Neural cell (in vitro differentiated cells): ENCODE measurements around the gene GAS7. TPM values are rescaled to one million over a fixed set of nuclear protein-coding genes. Genes with fewer than 3 reads are reported as not detected.

Experiments used
- H2AFZ ChIP-seq: fragments of 200-600, 300-800 bp; sonication (generic), shearing (Covaris generic); 2 replicates; pipeline ENCODE4 v1.6.0; 2014; ENCODE audit warnings: low read depth, mild to moderate bottlenecking, antibody characterized with exemption, low read length, moderate library complexity
- H3F3A ChIP-seq: fragments of 200-600 bp; shearing (Covaris generic); 2 replicates; pipeline ENCODE4 v1.6.1; 2016; ENCODE audit warnings: mild to moderate bottlenecking, moderate library complexity, mixed read lengths, antibody characterized with exemption, low read length; ENCODE audit not compliant: insufficient read depth, poor library complexity, severe bottlenecking
- H3K27ac ChIP-seq: fragments of 200-600, 300-800 bp; sonication (generic), shearing (Covaris generic); 2 replicates; pipeline ENCODE4 v1.5.1; 2014; ENCODE audit warnings: mild to moderate bottlenecking, low read length, moderate library complexity
- H3K27me3 ChIP-seq: fragments of 300-800, 200-600 bp; sonication (generic), shearing (Covaris generic); 2 replicates; pipeline ENCODE4 v1.6.0; 2014; ENCODE audit warnings: mild to moderate bottlenecking, low read depth, low read length, moderate library complexity; ENCODE audit not compliant: insufficient read depth
- H3K36me3 ChIP-seq: fragments of 300-800, 200-600 bp; sonication (generic), shearing (Covaris generic); 2 replicates; pipeline ENCODE4 v1.5.1; 2014; ENCODE audit warnings: mild to moderate bottlenecking, antibody characterized with exemption, low read length, moderate library complexity; ENCODE audit not compliant: insufficient read depth
- H3K4me2 ChIP-seq: fragments of 300-800, 200-600 bp; sonication (generic), shearing (Covaris generic); 2 replicates; pipeline ENCODE4 v1.6.0; 2014; ENCODE audit warnings: mild to moderate bottlenecking, low read length
- H3K4me3 ChIP-seq: fragments of 300-800, 200-600 bp; sonication (generic), shearing (Covaris generic); 2 replicates; pipeline ENCODE4 v1.5.1; 2014; ENCODE audit warnings: mild to moderate bottlenecking, low read length, moderate library complexity
- H3K79me2 ChIP-seq: fragments of 200-600 bp; shearing (Covaris generic); replicated peaks from 2 replicates; pipeline ENCODE4 v1.6.0; 2014; ENCODE audit warnings: mild to moderate bottlenecking, low read length, moderate library complexity; ENCODE audit not compliant: insufficient read depth
- H3K9ac ChIP-seq: fragments of 300-800, 200-600 bp; sonication (generic), shearing (Covaris generic); 2 replicates; pipeline ENCODE4 v1.6.1; 2016; ENCODE audit warnings: mild to moderate bottlenecking, low read length, mixed read lengths
- H3K9me2 ChIP-seq: fragments of 200-600 bp; shearing (Covaris generic); 2 replicates; pipeline ENCODE4 v1.6.1; 2016; ENCODE audit warnings: mild to moderate bottlenecking, low read length, mixed read lengths; ENCODE audit not compliant: insufficient read depth
- H3K9me3 ChIP-seq: fragments of 200-600, 300-800 bp; sonication (generic), shearing (Covaris generic); 2 replicates; pipeline ENCODE4 v1.6.1; 2016; ENCODE audit warnings: mild to moderate bottlenecking, mixed run types, low read length, moderate library complexity, mixed read lengths
- H4K20me1 ChIP-seq: fragments of 200-600 bp; shearing (Covaris generic); 2 replicates; pipeline ENCODE4 v1.6.1; 2016; ENCODE audit warnings: mild to moderate bottlenecking, mixed run types; ENCODE audit not compliant: insufficient read depth
- EP300 ChIP-seq: fragments of 450-650 bp; conservative IDR thresholded peaks from 2 replicates; pipeline ENCODE4 v1.6.1; 2014; ENCODE audit warnings: antibody characterized with exemption, mild to moderate bottlenecking, moderate library complexity; ENCODE audit not compliant: poor library complexity, severe bottlenecking
- EZH2 ChIP-seq: fragments of 200-600, 300-800 bp; shearing (Covaris generic), sonication (generic); IDR thresholded peaks from 2 replicates; pipeline ENCODE4 v1.6.1; 2014; ENCODE audit warnings: antibody characterized with exemption, low read length, borderline replicate concordance, mild to moderate bottlenecking; ENCODE audit not compliant: insufficient read depth, poor library complexity, severe bottlenecking
- MXI1 ChIP-seq: fragments of 450-650 bp; conservative IDR thresholded peaks from 2 replicates; pipeline ENCODE4 v1.6.1; 2014; ENCODE audit warnings: antibody characterized with exemption, mild to moderate bottlenecking; ENCODE audit not compliant: poor library complexity, severe bottlenecking
- POLR2AphosphoS5 ChIP-seq: IDR thresholded peaks from 2 replicates; pipeline ENCODE4 v1.6.1; 2012
- RAD21 ChIP-seq: fragments of 450-650 bp; conservative IDR thresholded peaks from 2 replicates; pipeline ENCODE4 v1.6.1; 2014; ENCODE audit warnings: antibody characterized with exemption, mild to moderate bottlenecking, moderate library complexity
- SMC3 ChIP-seq: fragments of 450-650 bp; conservative IDR thresholded peaks from 2 replicates; pipeline ENCODE4 v1.6.1; 2014; ENCODE audit warnings: antibody characterized with exemption, mild to moderate bottlenecking, moderate library complexity; ENCODE audit not compliant: poor library complexity
- TAF1 ChIP-seq: IDR thresholded peaks from 2 replicates; pipeline ENCODE4 v1.6.1; 2012; ENCODE audit warnings: low read depth
- polyA plus RNA-seq: library from polyadenylated mRNA; depleted of rRNA; stranded (reverse); fragments of >200 nt; gene quantifications from 2 replicates; pipeline ENCODE4 v1.2.3, GENCODE V29; 2014
- TF ChIP-seq, protein P1 (sequence below): fragments of 450-650 bp; IDR thresholded peaks from 2 replicates; pipeline ENCODE4 v1.5.1; 2014; ENCODE audit warnings: antibody characterized with exemption, mild to moderate bottlenecking, moderate library complexity; ENCODE audit not compliant: poor library complexity, severe bottlenecking
- TF ChIP-seq, protein P2 (sequence below): IDR thresholded peaks from 2 replicates; pipeline ENCODE4 v1.6.1; 2012; ENCODE audit warnings: borderline replicate concordance

The GAS7 gene
- polyA plus RNA-seq, 1 donor from 2014 or later: 23.6 TPM

DNA sequence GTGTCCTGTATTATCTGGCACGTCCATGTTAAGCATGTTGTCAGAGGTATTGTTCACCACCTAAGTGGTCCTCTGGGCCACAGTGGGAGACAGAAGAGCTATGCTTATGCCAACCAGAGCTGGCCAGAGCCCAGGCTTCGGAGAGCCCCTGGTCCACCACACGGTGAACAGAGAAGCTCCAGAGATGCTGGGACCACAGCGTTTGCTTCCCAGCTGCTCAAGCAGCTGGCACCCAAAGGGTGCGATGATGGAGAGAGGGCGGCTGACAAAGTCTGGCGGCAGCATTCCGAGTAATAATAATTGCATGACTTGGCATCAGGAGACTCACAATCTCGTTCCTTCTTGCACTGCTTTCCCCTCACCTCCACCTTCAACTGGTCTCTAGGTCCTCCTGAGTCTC is 257.6 kb downstream of the GAS7 start:
- H3K9ac ChIP-seq: no peak overlapping the region
- H3K4me3 ChIP-seq: no peak overlapping the region
- no peaks in the 10 kb centered on the region for H4K20me1 ChIP-seq
- TF ChIP-seq POLR2AphosphoS5: no peak
- TF ChIP-seq, protein P1, sequence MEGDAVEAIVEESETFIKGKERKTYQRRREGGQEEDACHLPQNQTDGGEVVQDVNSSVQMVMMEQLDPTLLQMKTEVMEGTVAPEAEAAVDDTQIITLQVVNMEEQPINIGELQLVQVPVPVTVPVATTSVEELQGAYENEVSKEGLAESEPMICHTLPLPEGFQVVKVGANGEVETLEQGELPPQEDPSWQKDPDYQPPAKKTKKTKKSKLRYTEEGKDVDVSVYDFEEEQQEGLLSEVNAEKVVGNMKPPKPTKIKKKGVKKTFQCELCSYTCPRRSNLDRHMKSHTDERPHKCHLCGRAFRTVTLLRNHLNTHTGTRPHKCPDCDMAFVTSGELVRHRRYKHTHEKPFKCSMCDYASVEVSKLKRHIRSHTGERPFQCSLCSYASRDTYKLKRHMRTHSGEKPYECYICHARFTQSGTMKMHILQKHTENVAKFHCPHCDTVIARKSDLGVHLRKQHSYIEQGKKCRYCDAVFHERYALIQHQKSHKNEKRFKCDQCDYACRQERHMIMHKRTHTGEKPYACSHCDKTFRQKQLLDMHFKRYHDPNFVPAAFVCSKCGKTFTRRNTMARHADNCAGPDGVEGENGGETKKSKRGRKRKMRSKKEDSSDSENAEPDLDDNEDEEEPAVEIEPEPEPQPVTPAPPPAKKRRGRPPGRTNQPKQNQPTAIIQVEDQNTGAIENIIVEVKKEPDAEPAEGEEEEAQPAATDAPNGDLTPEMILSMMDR: no peak
- no peak for TF ChIP-seq MXI1
- peaks cover 5% of the 10 kb centered on the region for H3K9me3 ChIP-seq
- H3F3A ChIP-seq: no peaks in the 10 kb centered on the region
- H3K36me3 ChIP-seq: peaks cover 7% of the 10 kb centered on the region
- no peaks in the 10 kb centered on the region for H3K9me2 ChIP-seq
- H3K27me3 ChIP-seq: no peaks in the 10 kb centered on the region
- H2AFZ ChIP-seq: no peak overlapping the region
- H3K4me2 ChIP-seq: no peak overlapping the region
- no peak overlapping the region for H3K27ac ChIP-seq
- H3K79me2 ChIP-seq: no peaks in the 10 kb centered on the region

DNA sequence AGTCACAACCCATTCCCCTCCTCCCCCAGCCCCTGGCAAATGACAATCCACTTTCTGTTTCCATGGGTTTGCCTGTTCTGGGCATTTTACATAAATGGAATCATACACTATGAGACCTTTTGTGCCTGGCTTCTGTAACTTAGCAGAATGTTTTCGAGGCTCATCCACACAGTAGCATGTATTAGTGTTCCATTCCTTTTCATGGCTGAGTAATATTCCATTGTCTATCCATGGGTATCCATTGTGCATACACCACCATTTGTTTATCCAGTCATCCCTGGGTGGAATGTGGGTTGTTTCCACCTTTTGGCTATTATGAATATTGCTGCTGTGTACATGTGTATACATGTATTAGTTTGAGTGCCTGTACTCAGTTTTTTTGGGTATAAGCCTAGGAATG is 259.6 kb downstream of the GAS7 start:
- no peak overlapping the region for H3K27ac ChIP-seq
- H3K4me2 ChIP-seq: no peak overlapping the region
- TF ChIP-seq RAD21 (no peak), MXI1 (no peak), TAF1 (no peak), EZH2 (no peak), POLR2AphosphoS5 (no peak), SMC3 (no peak), EP300 (no peak)
- TF ChIP-seq, protein P1: no peak
- TF ChIP-seq, protein P2, sequence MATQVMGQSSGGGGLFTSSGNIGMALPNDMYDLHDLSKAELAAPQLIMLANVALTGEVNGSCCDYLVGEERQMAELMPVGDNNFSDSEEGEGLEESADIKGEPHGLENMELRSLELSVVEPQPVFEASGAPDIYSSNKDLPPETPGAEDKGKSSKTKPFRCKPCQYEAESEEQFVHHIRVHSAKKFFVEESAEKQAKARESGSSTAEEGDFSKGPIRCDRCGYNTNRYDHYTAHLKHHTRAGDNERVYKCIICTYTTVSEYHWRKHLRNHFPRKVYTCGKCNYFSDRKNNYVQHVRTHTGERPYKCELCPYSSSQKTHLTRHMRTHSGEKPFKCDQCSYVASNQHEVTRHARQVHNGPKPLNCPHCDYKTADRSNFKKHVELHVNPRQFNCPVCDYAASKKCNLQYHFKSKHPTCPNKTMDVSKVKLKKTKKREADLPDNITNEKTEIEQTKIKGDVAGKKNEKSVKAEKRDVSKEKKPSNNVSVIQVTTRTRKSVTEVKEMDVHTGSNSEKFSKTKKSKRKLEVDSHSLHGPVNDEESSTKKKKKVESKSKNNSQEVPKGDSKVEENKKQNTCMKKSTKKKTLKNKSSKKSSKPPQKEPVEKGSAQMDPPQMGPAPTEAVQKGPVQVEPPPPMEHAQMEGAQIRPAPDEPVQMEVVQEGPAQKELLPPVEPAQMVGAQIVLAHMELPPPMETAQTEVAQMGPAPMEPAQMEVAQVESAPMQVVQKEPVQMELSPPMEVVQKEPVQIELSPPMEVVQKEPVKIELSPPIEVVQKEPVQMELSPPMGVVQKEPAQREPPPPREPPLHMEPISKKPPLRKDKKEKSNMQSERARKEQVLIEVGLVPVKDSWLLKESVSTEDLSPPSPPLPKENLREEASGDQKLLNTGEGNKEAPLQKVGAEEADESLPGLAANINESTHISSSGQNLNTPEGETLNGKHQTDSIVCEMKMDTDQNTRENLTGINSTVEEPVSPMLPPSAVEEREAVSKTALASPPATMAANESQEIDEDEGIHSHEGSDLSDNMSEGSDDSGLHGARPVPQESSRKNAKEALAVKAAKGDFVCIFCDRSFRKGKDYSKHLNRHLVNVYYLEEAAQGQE: no peak

More for the DNA sequence above, 259.6 kb downstream of the GAS7 start:
- Histone ChIP-seq H3K9ac (no peak overlapping the region), H3K9me3 (peaks cover 5% of the 10 kb centered on the region), H3K27me3 (no peaks in the 10 kb centered on the region), H3K79me2 (no peaks in the 10 kb centered on the region), H3K4me3 (no peak overlapping the region), H3F3A (no peaks in the 10 kb centered on the region), H2AFZ (no peak overlapping the region), H3K9me2 (no peaks in the 10 kb centered on the region), H4K20me1 (no peaks in the 10 kb centered on the region), H3K36me3 (peaks cover 7% of the 10 kb centered on the region)
